HepG2 (cell line): ENCODE results near the gene ID4. TPM values are rescaled to one million over a fixed set of nuclear protein-coding genes. Genes with fewer than 3 reads are reported as not detected.

Experiments used
- ARNT2 ChIP-seq: sonication (generic); formaldehyde crosslinking; IDR thresholded peaks from 2 replicates; pipeline ENCODE4 v1.8.0; 2022; ENCODE audit warnings: mild to moderate bottlenecking, low read depth, missing genetic modification reagents, moderate library complexity
- BRD4 ChIP-seq: sonication (generic); formaldehyde crosslinking; IDR thresholded peaks from 2 replicates; pipeline ENCODE4 v1.4.0; 2020; ENCODE audit warnings: missing genetic modification reagents
- FLYWCH1 ChIP-seq: sonication (generic); formaldehyde crosslinking; IDR thresholded peaks from 2 replicates; pipeline ENCODE4 v1.8.1; 2023; ENCODE audit warnings: mild to moderate bottlenecking, missing genetic modification reagents
- HOXD1 ChIP-seq: sonication (generic); formaldehyde crosslinking; IDR thresholded peaks from 2 replicates; pipeline ENCODE4 v1.5.0; 2020; ENCODE audit warnings: missing genetic modification reagents
- IKZF1 ChIP-seq: fragments of 450-650 bp; IDR thresholded peaks from 2 replicates; pipeline ENCODE4 v1.7.1; 2016
- NR2C2 ChIP-seq: sonication (generic); formaldehyde crosslinking; IDR thresholded peaks from 2 replicates; pipeline ENCODE4 v1.4.0; 2020; ENCODE audit warnings: missing genetic modification reagents, mild to moderate bottlenecking, moderate library complexity, borderline replicate concordance
- PATZ1 ChIP-seq: sonication (generic); formaldehyde crosslinking; IDR thresholded peaks from 2 replicates; pipeline ENCODE4 v1.4.0; 2020; ENCODE audit warnings: missing genetic modification reagents
- POLR2AphosphoS2 ChIP-seq: IDR thresholded peaks from 2 replicates; pipeline ENCODE4 v1.6.1; 2011; ENCODE audit warnings: low read depth, low read length, improper control_type of control experiment
- POLR2AphosphoS5 ChIP-seq: IDR thresholded peaks from 2 replicates; pipeline ENCODE4 v1.6.1; 2012; ENCODE audit warnings: low read depth, low read length
- SMAD3 ChIP-seq: sonication (generic); formaldehyde crosslinking; IDR thresholded peaks from 2 replicates; pipeline ENCODE4 v1.4.0; 2020; ENCODE audit warnings: missing genetic modification reagents
- SP1 ChIP-seq, 2 experiments: fragments of 450-650 bp in 1 of 2; sonication (generic) in 1 of 2; formaldehyde crosslinking in 1 of 2; IDR thresholded peaks; 2 replicates each; pipeline versions ENCODE4 v1.4.0 to v1.6.1; 2016 to 2020; ENCODE audit warnings: missing genetic modification reagents in 1 of 2
- ZBTB7A ChIP-seq: sonication (generic); formaldehyde crosslinking; IDR thresholded peaks from 2 replicates; pipeline ENCODE4 v1.8.0; 2022; ENCODE audit warnings: mild to moderate bottlenecking, missing genetic modification reagents
- ZMYM4 ChIP-seq: sonication (generic); formaldehyde crosslinking; IDR thresholded peaks from 2 replicates; pipeline ENCODE4 v1.8.1; 2023; ENCODE audit warnings: mild to moderate bottlenecking, missing genetic modification reagents
- ZNF138 ChIP-seq: sonication (generic); formaldehyde crosslinking; IDR thresholded peaks from 2 replicates; pipeline ENCODE4 v1.5.0; 2020; ENCODE audit warnings: mild to moderate bottlenecking, low read depth, missing genetic modification reagents
- ZNF569 ChIP-seq: sonication (generic); formaldehyde crosslinking; IDR thresholded peaks from 2 replicates; pipeline ENCODE4 v1.5.0; 2020; ENCODE audit warnings: mild to moderate bottlenecking, missing genetic modification reagents, moderate library complexity, borderline replicate concordance
- ZNF775 ChIP-seq: sonication (generic); formaldehyde crosslinking; IDR thresholded peaks from 2 replicates; pipeline ENCODE4 v1.4.0; 2020; ENCODE audit warnings: missing genetic modification reagents, mild to moderate bottlenecking, moderate library complexity, borderline replicate concordance
- ZSCAN31 ChIP-seq: sonication (generic); formaldehyde crosslinking; IDR thresholded peaks from 2 replicates; pipeline ENCODE4 v1.5.0; 2020; ENCODE audit warnings: low read depth, mild to moderate bottlenecking, missing genetic modification reagents
- polyA plus RNA-seq, 8 experiments: library from polyadenylated mRNA; depleted of rRNA in 3 of 8; stranded (reverse) in 7 of 8; unstranded in 1 of 8; fragments of >200 nt; fragmentation: Illumina TruSeq in 4 of 8; extraction: Trizol in 4 of 8; gene quantifications; 2 replicates each; pipeline versions ENCODE4 v1.2.1 to v1.2.3, GENCODE V29; 2011 to 2016; ENCODE audit warnings: low read depth in 4 of 8, missing spikeins in 1 of 8, mixed read lengths in 1 of 8; ENCODE audit not compliant: insufficient read depth in 1 of 8
- total RNA-seq, 5 experiments: library from RNA; depleted of rRNA; stranded (reverse); fragments of >200 nt; fragmentation: Illumina TruSeq; extraction: Trizol; gene quantifications; 2 replicates each; pipeline ENCODE4 v1.2.3, GENCODE V29; 2016; ENCODE audit warnings: low read depth in 1 of 5
- TF ChIP-seq, protein P1 (sequence below): IDR thresholded peaks from 2 replicates; pipeline ENCODE4 v1.6.1; 2012; ENCODE audit warnings: low read depth, low read length, improper control_type of control experiment
- TF ChIP-seq, protein P2 (sequence below): sonication (generic); formaldehyde crosslinking; IDR thresholded peaks from 2 replicates; pipeline ENCODE4 v1.5.0; 2020; ENCODE audit warnings: mild to moderate bottlenecking, missing genetic modification reagents
- TF ChIP-seq, protein P3 (sequence below): sonication (generic); formaldehyde crosslinking; IDR thresholded peaks from 2 replicates; pipeline ENCODE4 v1.4.0; 2020; ENCODE audit warnings: missing genetic modification reagents, low read depth, mild to moderate bottlenecking, borderline replicate concordance
- TF ChIP-seq, protein P4 (sequence below): sonication (generic); formaldehyde crosslinking; IDR thresholded peaks from 2 replicates; pipeline ENCODE4 v1.5.1; 2020; ENCODE audit warnings: missing genetic modification reagents, mild to moderate bottlenecking, borderline replicate concordance

Gene ID4
- total and polyA plus RNA-seq, 2 of the 13 experiments (the other 11 are each of a cell fraction or from before 2014, with no cell fraction given): 0.20 to 0.44 TPM

DNA sequence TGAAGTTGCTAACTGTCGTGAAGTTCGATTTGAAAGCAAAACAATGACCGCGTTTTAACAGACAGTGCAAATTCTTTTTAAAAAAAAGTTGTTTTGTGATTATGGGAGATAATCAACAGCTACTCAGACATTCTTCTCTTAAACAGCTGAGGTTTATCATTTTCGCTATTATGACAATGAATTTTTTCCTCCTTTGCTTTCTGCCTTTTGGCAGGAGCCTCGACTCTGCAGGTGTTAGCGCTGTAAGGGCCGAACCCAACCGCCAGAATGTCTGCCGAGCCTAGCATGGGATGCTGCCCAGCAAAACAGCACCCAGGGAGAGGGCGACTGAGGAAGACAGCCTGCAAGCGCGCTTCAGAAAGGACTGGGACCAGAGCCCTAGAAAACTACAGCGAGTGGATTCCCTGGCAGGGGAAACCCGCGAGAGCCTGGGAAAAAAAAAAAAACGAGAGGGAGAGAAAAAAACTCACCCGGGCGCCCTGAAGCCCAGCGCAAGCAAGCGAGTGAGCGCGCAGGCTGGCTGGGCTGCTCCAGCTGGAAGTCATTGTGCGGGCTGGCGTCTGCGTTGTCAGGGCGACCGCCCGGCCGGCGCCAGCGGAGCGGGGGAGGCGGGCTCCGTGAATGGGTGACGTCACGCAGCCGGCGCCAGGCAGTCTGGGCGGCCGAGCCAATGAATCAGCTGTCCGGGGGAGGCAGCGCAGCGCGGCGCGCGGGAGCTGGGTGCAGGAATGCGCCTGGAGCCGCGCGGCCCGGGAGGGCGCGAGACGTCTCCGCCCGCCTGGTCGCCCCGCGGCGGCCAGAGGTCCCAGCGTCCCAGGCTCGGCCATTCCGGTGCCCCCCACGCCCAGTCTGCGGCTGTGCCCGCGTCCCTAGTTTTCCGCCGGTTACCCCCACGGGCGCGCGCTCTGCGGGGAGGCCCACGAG is 32.7 kb upstream of the ID4 start (continued):
- TF ChIP-seq, protein P1, sequence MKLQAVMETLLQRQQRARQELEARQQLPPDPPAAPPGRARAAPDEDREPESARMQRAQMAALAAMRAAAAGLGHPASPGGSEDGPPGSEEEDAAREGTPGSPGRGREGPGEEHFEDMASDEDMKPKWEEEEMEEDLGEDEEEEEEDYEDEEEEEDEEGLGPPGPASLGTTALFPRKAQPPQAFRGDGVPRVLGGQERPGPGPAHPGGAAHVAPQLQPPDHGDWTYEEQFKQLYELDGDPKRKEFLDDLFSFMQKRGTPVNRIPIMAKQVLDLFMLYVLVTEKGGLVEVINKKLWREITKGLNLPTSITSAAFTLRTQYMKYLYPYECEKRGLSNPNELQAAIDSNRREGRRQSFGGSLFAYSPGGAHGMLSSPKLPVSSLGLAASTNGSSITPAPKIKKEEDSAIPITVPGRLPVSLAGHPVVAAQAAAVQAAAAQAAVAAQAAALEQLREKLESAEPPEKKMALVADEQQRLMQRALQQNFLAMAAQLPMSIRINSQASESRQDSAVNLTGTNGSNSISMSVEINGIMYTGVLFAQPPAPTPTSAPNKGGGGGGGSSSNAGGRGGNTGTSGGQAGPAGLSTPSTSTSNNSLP: peak; percentile 19; the same call in 1 of the 2 replicates
- no peak for TF ChIP-seq FLYWCH1 (CRISPR knock-in tag)
- no peak for TF ChIP-seq SP1 (IDR thresholded peaks at IDR 0.05)
- TF ChIP-seq SP1 (CRISPR knock-in tag; IDR thresholded peaks at IDR 0.05): peak; percentile 44; the same call in 1 of the 2 replicates
- TF ChIP-seq BRD4 (CRISPR knock-in tag): 0 out of 2 replicates have a peak, but pooled peaks have one; percentile 59
- TF ChIP-seq SMAD3 (CRISPR knock-in tag): peak; percentile 61; the same call in 1 of the 2 replicates
- no peak; the same call in 1 of the 2 replicates for TF ChIP-seq NR2C2 (CRISPR knock-in tag)
- TF ChIP-seq, protein P2, sequence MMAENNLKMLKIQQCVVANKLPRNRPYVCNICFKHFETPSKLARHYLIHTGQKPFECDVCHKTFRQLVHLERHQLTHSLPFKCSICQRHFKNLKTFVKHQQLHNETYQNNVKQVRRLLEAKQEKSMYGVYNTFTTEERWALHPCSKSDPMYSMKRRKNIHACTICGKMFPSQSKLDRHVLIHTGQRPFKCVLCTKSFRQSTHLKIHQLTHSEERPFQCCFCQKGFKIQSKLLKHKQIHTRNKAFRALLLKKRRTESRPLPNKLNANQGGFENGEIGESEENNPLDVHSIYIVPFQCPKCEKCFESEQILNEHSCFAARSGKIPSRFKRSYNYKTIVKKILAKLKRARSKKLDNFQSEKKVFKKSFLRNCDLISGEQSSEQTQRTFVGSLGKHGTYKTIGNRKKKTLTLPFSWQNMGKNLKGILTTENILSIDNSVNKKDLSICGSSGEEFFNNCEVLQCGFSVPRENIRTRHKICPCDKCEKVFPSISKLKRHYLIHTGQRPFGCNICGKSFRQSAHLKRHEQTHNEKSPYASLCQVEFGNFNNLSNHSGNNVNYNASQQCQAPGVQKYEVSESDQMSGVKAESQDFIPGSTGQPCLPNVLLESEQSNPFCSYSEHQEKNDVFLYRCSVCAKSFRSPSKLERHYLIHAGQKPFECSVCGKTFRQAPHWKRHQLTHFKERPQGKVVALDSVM (CRISPR knock-in tag): no peak
- TF ChIP-seq ZNF569: no peak
- TF ChIP-seq POLR2AphosphoS2: no peak
- TF ChIP-seq, protein P3, sequence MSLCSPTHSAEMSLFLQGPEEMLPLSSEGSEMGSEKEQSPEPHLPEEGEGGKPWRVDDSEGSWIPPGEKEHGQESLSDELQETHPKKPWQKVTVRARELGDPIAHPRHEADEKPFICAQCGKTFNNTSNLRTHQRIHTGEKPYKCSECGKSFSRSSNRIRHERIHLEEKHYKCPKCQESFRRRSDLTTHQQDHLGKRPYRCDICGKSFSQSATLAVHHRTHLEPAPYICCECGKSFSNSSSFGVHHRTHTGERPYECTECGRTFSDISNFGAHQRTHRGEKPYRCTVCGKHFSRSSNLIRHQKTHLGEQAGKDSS: peak; percentile 83; the same call in 1 of the 2 replicates
- peak; percentile 81; the same call in 1 of the 2 replicates for TF ChIP-seq ZNF138 (CRISPR knock-in tag)
- TF ChIP-seq PATZ1 (CRISPR knock-in tag): peak; percentile 84
- TF ChIP-seq ZMYM4: peak; percentile 92
- TF ChIP-seq ZBTB7A (CRISPR knock-in tag): no peak
- no peak for TF ChIP-seq IKZF1
- TF ChIP-seq HOXD1 (CRISPR knock-in tag): peak; percentile 39; the same call in 1 of the 2 replicates
- peak; percentile 54; the same call in 1 of the 2 replicates for TF ChIP-seq POLR2AphosphoS5
- peak; percentile 97 for TF ChIP-seq ARNT2 (CRISPR knock-in tag)
- no peak for TF ChIP-seq ZNF775 (CRISPR knock-in tag)
- TF ChIP-seq ZSCAN31 (CRISPR knock-in tag): peak; percentile 73; the same call in 1 of the 2 replicates
- TF ChIP-seq, protein P4, sequence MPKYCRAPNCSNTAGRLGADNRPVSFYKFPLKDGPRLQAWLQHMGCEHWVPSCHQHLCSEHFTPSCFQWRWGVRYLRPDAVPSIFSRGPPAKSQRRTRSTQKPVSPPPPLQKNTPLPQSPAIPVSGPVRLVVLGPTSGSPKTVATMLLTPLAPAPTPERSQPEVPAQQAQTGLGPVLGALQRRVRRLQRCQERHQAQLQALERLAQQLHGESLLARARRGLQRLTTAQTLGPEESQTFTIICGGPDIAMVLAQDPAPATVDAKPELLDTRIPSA (CRISPR knock-in tag): no peak
